H9 (cell line): Measurements from ENCODE around the gene KCNE2. TPM values are rescaled to one million over a fixed set of nuclear protein-coding genes. Genes with fewer than 3 reads are reported as not detected.
"Not testable (repeated sequence)": the region's sequence is repeated elsewhere in the genome, so short reads cannot be mapped to it uniquely, and the experiment has no call there.

Source experiments
- DNase-seq: peaks from one replicate; pipeline ENCODE4 v3.0.0-alpha.2; 2017
- H2AFZ ChIP-seq: one replicate; pipeline ENCODE4 v1.6.1; 2013; ENCODE audit warnings: mild to moderate bottlenecking, low read length, control low read depth, moderate library complexity
- H2AK5ac ChIP-seq: 2 replicates; pipeline ENCODE4 v1.6.1; 2013; ENCODE audit warnings: low read length, control low read depth, mixed read lengths; ENCODE audit not compliant: insufficient read length
- H2BK120ac ChIP-seq: one replicate; pipeline ENCODE4 v1.6.1; 2013; ENCODE audit warnings: low read depth, mild to moderate bottlenecking, low read length, control low read depth, inconsistent platforms; ENCODE audit not compliant: poor library complexity, severe bottlenecking
- H2BK12ac ChIP-seq: 2 replicates; pipeline ENCODE4 v1.6.1; 2013; ENCODE audit warnings: low read length, control low read depth, mixed read lengths, low read depth; ENCODE audit not compliant: insufficient read length
- H2BK15ac ChIP-seq: 2 replicates; pipeline ENCODE4 v1.6.1; 2013; ENCODE audit warnings: low read depth, low read length, control low read depth
- H2BK20ac ChIP-seq: one replicate; pipeline ENCODE4 v1.6.1; 2013; ENCODE audit warnings: low read depth, mild to moderate bottlenecking, low read length, control low read depth, inconsistent platforms; ENCODE audit not compliant: poor library complexity, severe bottlenecking
- H2BK5ac ChIP-seq: 2 replicates; pipeline ENCODE4 v1.6.1; 2013; ENCODE audit warnings: low read length, control low read depth, mixed read lengths; ENCODE audit not compliant: insufficient read length
- H3K14ac ChIP-seq: 2 replicates; pipeline ENCODE4 v1.6.1; 2013; ENCODE audit warnings: low read length, control low read depth; ENCODE audit not compliant: insufficient read depth
- H3K18ac ChIP-seq: 2 replicates; pipeline ENCODE4 v1.6.1; 2013; ENCODE audit warnings: low read depth, mild to moderate bottlenecking, mixed read lengths, low read length, control low read depth; ENCODE audit not compliant: insufficient read length
- H3K23ac ChIP-seq: 2 replicates; pipeline ENCODE4 v1.6.1; 2013; ENCODE audit warnings: low read length, control low read depth, mixed read lengths, low read depth; ENCODE audit not compliant: insufficient read length
- H3K23me2 ChIP-seq: 2 replicates; pipeline ENCODE4 v1.6.1; 2013; ENCODE audit warnings: low read depth, mild to moderate bottlenecking, mixed read lengths, low read length, control low read depth; ENCODE audit not compliant: insufficient read length, poor library complexity, severe bottlenecking
- H3K27ac ChIP-seq: 2 replicates; pipeline ENCODE4 v1.5.1; 2013; ENCODE audit warnings: low read length, control low read depth, mixed read lengths, low read depth; ENCODE audit not compliant: insufficient read length
- H3K27me3 ChIP-seq: 2 replicates; pipeline ENCODE4 v1.6.1; 2013; ENCODE audit warnings: low read length, control low read depth, inconsistent platforms; ENCODE audit not compliant: insufficient read depth
- H3K4ac ChIP-seq: 2 replicates; pipeline ENCODE4 v1.6.1; 2013; ENCODE audit warnings: low read depth, mild to moderate bottlenecking, control low read depth, inconsistent platforms, low read length, moderate library complexity
- H3K4me1 ChIP-seq: 2 replicates; pipeline ENCODE4 v1.6.1; 2013; ENCODE audit warnings: low read length, control low read depth, inconsistent platforms; ENCODE audit not compliant: insufficient read depth
- H3K4me2 ChIP-seq: 2 replicates; pipeline ENCODE4 v1.6.1; 2013; ENCODE audit warnings: low read length, control low read depth, mixed read lengths; ENCODE audit not compliant: insufficient read length, insufficient read depth
- H3K56ac ChIP-seq: 2 replicates; pipeline ENCODE4 v1.6.1; 2013; ENCODE audit warnings: low read depth, mild to moderate bottlenecking, mixed read lengths, low read length, control low read depth; ENCODE audit not compliant: insufficient read length
- H3K79me1 ChIP-seq: 2 replicates; pipeline ENCODE4 v1.6.1; 2013; ENCODE audit warnings: low read depth, mild to moderate bottlenecking, moderate library complexity, low read length, control low read depth, inconsistent platforms; ENCODE audit not compliant: insufficient read depth, poor library complexity, severe bottlenecking
- H3K79me2 ChIP-seq: 2 replicates; pipeline ENCODE4 v1.6.1; 2013; ENCODE audit warnings: low read length, control low read depth, inconsistent platforms; ENCODE audit not compliant: insufficient read depth
- H3K9ac ChIP-seq: 2 replicates; pipeline ENCODE4 v1.6.1; 2013; ENCODE audit warnings: low read length, control low read depth, mixed read lengths; ENCODE audit not compliant: insufficient read length; ENCODE audit errors: extremely low read depth
- H3K9me3 ChIP-seq: one replicate; pipeline ENCODE4 v1.6.1; 2013; ENCODE audit warnings: low read depth, low read length, inconsistent platforms; ENCODE audit not compliant: control insufficient read depth
- H3T11ph ChIP-seq: one replicate; pipeline ENCODE4 v1.6.1; 2013; ENCODE audit warnings: mild to moderate bottlenecking, low read length, control low read depth, inconsistent platforms
- H4K20me1 ChIP-seq: one replicate; pipeline ENCODE4 v1.6.1; 2013; ENCODE audit not compliant: control insufficient read depth, insufficient read length, insufficient read depth
- H4K5ac ChIP-seq: 2 replicates; pipeline ENCODE4 v1.6.1; 2013; ENCODE audit warnings: low read depth, mild to moderate bottlenecking, mixed read lengths, low read length, control low read depth; ENCODE audit not compliant: insufficient read length
- H4K8ac ChIP-seq: replicated peaks from 2 replicates; pipeline ENCODE4 v1.6.1; 2013; ENCODE audit warnings: low read length, control low read depth, mixed read lengths, low read depth; ENCODE audit not compliant: insufficient read length
- H4K91ac ChIP-seq: 2 replicates; pipeline ENCODE4 v1.6.1; 2013; ENCODE audit warnings: low read depth, mild to moderate bottlenecking, moderate library complexity, mixed read lengths, low read length, control low read depth; ENCODE audit not compliant: insufficient read length
- H3K27ac Mint-ChIP-seq, 3 experiments: 2 replicates in 2 of 3; 3 replicates in 1 of 3; pipeline ENCODE4 v1.8.0; 2020 to 2021; ENCODE audit warnings: mixed read lengths in 3 of 3, mild to moderate bottlenecking in 1 of 3, moderate library complexity in 1 of 3
- H3K27me3 Mint-ChIP-seq: 2 replicates; pipeline ENCODE4 v1.8.0; 2021; ENCODE audit warnings: low read depth, mild to moderate bottlenecking, moderate library complexity, mixed read lengths
- H3K36me3 Mint-ChIP-seq, 3 experiments: 2 replicates in 2 of 3; 3 replicates in 1 of 3; pipeline ENCODE4 v1.8.0; 2020 to 2021; ENCODE audit warnings: low read depth in 3 of 3, mixed read lengths in 3 of 3; ENCODE audit not compliant: insufficient read depth in 1 of 3
- H3K4me1 Mint-ChIP-seq, 2 experiments: 2 replicates each; pipeline ENCODE4 v1.8.0; 2020; ENCODE audit warnings: mixed read lengths in 2 of 2
- H3K4me3 Mint-ChIP-seq, 2 experiments: 2 replicates in 1 of 2; 3 replicates in 1 of 2; pipeline ENCODE4 v1.8.0; 2020 to 2021; ENCODE audit warnings: mild to moderate bottlenecking in 2 of 2, mixed read lengths in 2 of 2, moderate library complexity in 1 of 2
- H3K9me3 Mint-ChIP-seq, 2 experiments: 2 replicates in 1 of 2; 3 replicates in 1 of 2; pipeline ENCODE4 v1.8.0; 2020; ENCODE audit warnings: mild to moderate bottlenecking in 2 of 2, mixed read lengths in 2 of 2, moderate library complexity in 1 of 2
- WGBS: extraction: QIAGEN DNeasy Blood & Tissue Kit; methylation state at CpG from one replicate; pipeline ENCODE4 v1.1.7; 2013; ENCODE audit warnings: missing lambda C conversion rate, low lambda C conversion rate, mixed read lengths; ENCODE audit not compliant: insufficient read length; ENCODE audit errors: extremely low coverage; 5-methylcytosine and 5-hydroxymethylcytosine counted together
- total RNA-seq: library from RNA; stranded (reverse); gene quantifications from 2 replicates; pipeline ENCODE4 v1.2.1, GENCODE V29; 2021

KCNE2 gene
- total RNA-seq, 1 experiment from 2014 or later = not detected

- not testable (repeated sequence) for H3K4me3 Mint-ChIP-seq, H3K14ac ChIP-seq, H2BK12ac ChIP-seq, H3K27ac ChIP-seq, H3T11ph ChIP-seq, H3K23ac ChIP-seq, H3K4me1 ChIP-seq, H2BK20ac ChIP-seq, H3K27me3 ChIP-seq, H3K9ac ChIP-seq, H2BK5ac ChIP-seq, H3K9me3 Mint-ChIP-seq, H3K4ac ChIP-seq, H3K36me3 Mint-ChIP-seq, H2AK5ac ChIP-seq, H3K27ac Mint-ChIP-seq, H4K91ac ChIP-seq, H2AFZ ChIP-seq, H2BK15ac ChIP-seq, H3K9me3 ChIP-seq, H3K4me2 ChIP-seq, H3K79me1 ChIP-seq, H3K79me2 ChIP-seq, H3K4me1 Mint-ChIP-seq, H3K56ac ChIP-seq, H4K5ac ChIP-seq, H4K20me1 ChIP-seq, DNase-seq, H3K18ac ChIP-seq, H3K27me3 Mint-ChIP-seq, H3K23me2 ChIP-seq, H4K8ac ChIP-seq, H2BK120ac ChIP-seq
- WGBS = no CpG with 5 or more reads among the region's 2 CpGs
These were observed 19.3 kb downstream of the KCNE2 start for GRCh38 chr21:34383138-34383537.

GRCh38 chr21:34383724-34384415 is 20.1 kb downstream of the KCNE2 start:
- not testable (repeated sequence) for H4K20me1 ChIP-seq, H4K8ac ChIP-seq, H2BK12ac ChIP-seq, H3K4me1 ChIP-seq, H3T11ph ChIP-seq, H2AFZ ChIP-seq, H2BK15ac ChIP-seq, H2BK120ac ChIP-seq, H3K56ac ChIP-seq, H3K23ac ChIP-seq, H3K9me3 ChIP-seq, H3K4me1 Mint-ChIP-seq, H3K9ac ChIP-seq, H3K79me2 ChIP-seq, H3K14ac ChIP-seq, H4K5ac ChIP-seq, H3K79me1 ChIP-seq, H3K9me3 Mint-ChIP-seq, H3K36me3 Mint-ChIP-seq, H3K18ac ChIP-seq, H3K27me3 Mint-ChIP-seq, H3K23me2 ChIP-seq, H3K27ac Mint-ChIP-seq, H3K4me2 ChIP-seq, H4K91ac ChIP-seq, DNase-seq, H2BK20ac ChIP-seq, H3K4ac ChIP-seq, H3K4me3 Mint-ChIP-seq, H2AK5ac ChIP-seq, H3K27ac ChIP-seq, H3K27me3 ChIP-seq, H2BK5ac ChIP-seq
- no CpG with 5 or more reads among the region's 14 CpGs for WGBS
